Measurements from ENCODE around the gene NT5C3A. TPM values are rescaled to one million over a fixed set of nuclear protein-coding genes. Genes with fewer than 3 reads are reported as not detected.

The NT5C3A gene
- total and polyA plus RNA-seq, 11 donors, result 13.1 to 32.2 (median 19.2) TPM

DNA sequence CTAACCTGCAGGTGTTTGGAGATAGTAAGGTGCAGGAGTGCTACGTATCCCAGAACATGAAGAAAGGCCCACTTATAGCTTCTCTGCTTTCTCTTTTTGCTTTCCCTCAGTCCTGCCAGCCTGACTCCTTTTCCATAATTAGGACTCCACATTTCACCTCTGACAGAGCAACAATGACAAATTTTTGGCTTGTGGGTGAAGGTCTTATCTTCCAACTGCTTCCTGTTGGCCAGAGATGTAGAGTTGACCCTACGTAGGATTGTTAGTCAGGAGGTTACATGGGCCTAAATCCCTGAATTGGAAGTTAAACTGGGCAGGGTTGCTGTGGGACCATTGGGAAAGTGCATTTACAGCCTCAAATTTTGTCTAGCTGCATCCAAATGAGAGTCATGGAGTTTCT lies 25.3 kb upstream of the NT5C3A start:
- no peak for DNase-seq
- Histone ChIP-seq H3K4me1 (peaks cover 0 to 12% (median 0%) of the 10 kb centered on the region in 12 donors), H3K4me3 (no peak overlapping the region), H3K36me3 (peaks cover 0 to 2% (median 0%) of the 10 kb centered on the region in 9 donors), H3K9me3 (peaks cover 0 to 7% (median 0%) of the 10 kb centered on the region in 12 donors), H3K27me3 (no peaks in the 10 kb centered on the region), H3K27ac (peak overlapping the region in 5 of 12 donors; percentile 6 to 52 (median 33))
- intact Hi-C loops (cut with DNase I), result no loop called here
- no peak for TF ChIP-seq POLR2A (IDR thresholded peaks at IDR 0.05)
- TF ChIP-seq, protein P1, sequence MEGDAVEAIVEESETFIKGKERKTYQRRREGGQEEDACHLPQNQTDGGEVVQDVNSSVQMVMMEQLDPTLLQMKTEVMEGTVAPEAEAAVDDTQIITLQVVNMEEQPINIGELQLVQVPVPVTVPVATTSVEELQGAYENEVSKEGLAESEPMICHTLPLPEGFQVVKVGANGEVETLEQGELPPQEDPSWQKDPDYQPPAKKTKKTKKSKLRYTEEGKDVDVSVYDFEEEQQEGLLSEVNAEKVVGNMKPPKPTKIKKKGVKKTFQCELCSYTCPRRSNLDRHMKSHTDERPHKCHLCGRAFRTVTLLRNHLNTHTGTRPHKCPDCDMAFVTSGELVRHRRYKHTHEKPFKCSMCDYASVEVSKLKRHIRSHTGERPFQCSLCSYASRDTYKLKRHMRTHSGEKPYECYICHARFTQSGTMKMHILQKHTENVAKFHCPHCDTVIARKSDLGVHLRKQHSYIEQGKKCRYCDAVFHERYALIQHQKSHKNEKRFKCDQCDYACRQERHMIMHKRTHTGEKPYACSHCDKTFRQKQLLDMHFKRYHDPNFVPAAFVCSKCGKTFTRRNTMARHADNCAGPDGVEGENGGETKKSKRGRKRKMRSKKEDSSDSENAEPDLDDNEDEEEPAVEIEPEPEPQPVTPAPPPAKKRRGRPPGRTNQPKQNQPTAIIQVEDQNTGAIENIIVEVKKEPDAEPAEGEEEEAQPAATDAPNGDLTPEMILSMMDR (IDR thresholded peaks at IDR 0.05), result no peak
- WGBS, 4 donors, result 30 to 45% (median 38%) methylated on average over 2 of the region's 2 CpGs
- peak; percentile 42 to 84 (median 70) for ATAC-seq

DNA sequence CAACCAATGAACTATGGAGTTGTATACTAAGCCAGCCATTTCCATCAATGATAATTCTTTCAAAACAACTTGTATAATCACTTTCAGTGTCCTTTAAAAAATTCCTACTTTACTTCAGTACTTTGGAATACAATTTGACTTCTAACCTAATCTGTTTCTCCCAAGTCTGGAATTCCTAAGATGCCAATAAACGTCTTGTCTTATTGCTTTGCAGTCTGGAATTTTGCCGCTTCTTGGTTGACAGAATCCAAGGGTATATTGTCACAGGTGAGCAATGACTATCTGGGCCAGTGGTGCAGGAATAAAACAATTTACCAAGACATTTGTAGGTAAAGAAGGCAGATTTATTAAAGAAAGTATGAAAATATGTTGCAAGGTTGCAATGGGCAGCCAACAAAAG lies 24.8 kb upstream of the NT5C3A start:
- Histone ChIP-seq H3K36me3 (no peaks in the 10 kb centered on the region), H3K9me3 (peaks cover 0 to 7% (median 0%) of the 10 kb centered on the region in 12 donors), H3K4me1 (peaks cover 0 to 10% (median 0%) of the 10 kb centered on the region in 12 donors), H3K27ac (peak overlapping the region in 5 of 12 donors; percentile 6 to 52 (median 33)), H3K4me3 (no peak overlapping the region), H3K27me3 (no peaks in the 10 kb centered on the region)
- intact Hi-C loops (cut with DNase I), result no loop called here
- WGBS, 4 donors, result 19 to 69% (median 20%) methylated on average over 2 of the region's 2 CpGs
- no peak for ATAC-seq
- DNase-seq, result no peak
- TF ChIP-seq, protein P1 (IDR thresholded peaks at IDR 0.05), result no peak
- no peak for TF ChIP-seq POLR2A (IDR thresholded peaks at IDR 0.05)

DNA sequence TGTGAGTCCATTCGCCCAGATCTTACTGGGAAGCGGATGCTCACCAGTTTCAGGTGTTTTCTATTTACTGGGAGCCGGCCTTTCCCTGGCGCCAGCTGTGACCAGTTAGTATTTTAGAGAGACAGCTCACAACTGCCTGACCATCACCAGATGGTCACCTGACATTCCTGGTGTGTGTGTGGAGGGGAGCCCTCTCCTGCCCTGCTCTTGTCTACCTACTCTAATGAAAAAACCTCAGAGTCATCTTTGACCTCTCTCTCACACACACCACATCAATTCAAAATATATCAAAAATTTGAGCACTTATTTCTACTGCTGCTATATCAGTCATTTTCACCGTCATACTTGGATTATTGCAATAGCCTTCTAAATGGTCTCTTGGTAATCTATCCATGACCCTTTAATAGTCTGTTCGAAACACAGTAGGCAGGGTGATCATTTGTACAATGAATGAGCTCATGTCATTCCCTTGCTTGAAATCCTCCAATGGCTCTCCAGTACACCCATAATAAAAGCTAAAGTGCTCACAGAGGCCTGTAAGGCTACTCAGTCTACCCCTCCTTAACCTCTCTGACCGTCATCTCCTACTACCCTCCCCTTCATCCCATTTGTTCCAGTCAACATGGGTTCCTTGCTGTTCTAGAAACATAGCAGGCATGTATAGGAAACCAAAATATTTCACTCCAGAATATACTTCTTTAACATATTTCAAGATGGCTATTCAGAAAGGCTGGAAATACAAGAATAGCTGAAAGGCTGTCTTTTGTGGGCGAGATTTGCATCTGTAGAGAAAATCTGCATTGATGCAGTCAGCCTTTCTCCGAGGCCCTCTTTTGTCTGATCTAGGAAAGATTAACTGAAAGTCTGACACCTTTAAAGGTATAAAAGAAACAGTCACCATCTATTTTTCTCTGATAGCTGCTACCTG lies 17.5 kb upstream of the NT5C3A start:
- TF ChIP-seq POLR2A (IDR thresholded peaks at IDR 0.05), result no peak
- TF ChIP-seq, protein P1 (IDR thresholded peaks at IDR 0.05), result no peak
- ATAC-seq (no peak), DNase-seq (no peak)
- H3K9me3 ChIP-seq, result no peaks in the 10 kb centered on the region
- H3K4me3 ChIP-seq, result no peak overlapping the region
- no peaks in the 10 kb centered on the region for H3K36me3 ChIP-seq
- intact Hi-C loops (cut with DNase I), result no loop called here
- H3K27ac ChIP-seq, result no peak overlapping the region
- no peaks in the 10 kb centered on the region for H3K4me1 ChIP-seq
- H3K27me3 ChIP-seq, result no peaks in the 10 kb centered on the region
- 88 to 91% (median 90%) methylated on average over 9 of the region's 9 CpGs for WGBS, 4 donors

DNA sequence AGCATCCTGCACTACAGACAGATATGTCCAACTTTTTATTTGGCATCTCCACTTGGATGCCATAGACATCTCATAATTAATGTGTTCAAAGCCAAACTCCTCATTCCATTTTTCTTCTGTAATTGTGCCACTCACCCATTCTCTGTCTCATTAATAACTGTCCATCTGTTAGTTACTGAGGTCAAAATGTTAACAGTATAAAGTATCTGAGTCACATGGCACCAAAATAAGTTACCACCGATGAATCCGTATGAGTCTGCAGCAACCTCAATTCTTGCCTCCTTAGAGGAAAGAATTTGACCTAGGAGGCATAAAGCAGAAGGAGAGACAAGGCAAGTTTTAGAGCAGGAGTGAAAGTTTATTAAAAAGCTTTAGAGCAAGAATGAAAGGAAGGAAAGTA lies 16.5 kb upstream of the NT5C3A start:
- 79 to 97% (median 89%) methylated on average over 2 of the region's 2 CpGs for WGBS, 4 donors
- intact Hi-C loops (cut with DNase I), result no loop called here

More for the DNA sequence above, 16.5 kb upstream of the NT5C3A start:
- Histone ChIP-seq H3K9me3 (no peaks in the 10 kb centered on the region), H3K27me3 (no peaks in the 10 kb centered on the region), H3K4me3 (no peak overlapping the region), H3K27ac (no peak overlapping the region), H3K36me3 (no peaks in the 10 kb centered on the region), H3K4me1 (no peaks in the 10 kb centered on the region)
- ATAC-seq (no peak), DNase-seq (no peak)
- TF ChIP-seq, protein P1 (IDR thresholded peaks at IDR 0.05), result no peak
- TF ChIP-seq POLR2A (IDR thresholded peaks at IDR 0.05), result no peak
